ENCODE measurements around the gene AKAP10.
"Not testable (repeated sequence)": the region's sequence is repeated elsewhere in the genome, so short reads cannot be mapped to it uniquely, and the experiment has no call there.

DNA sequence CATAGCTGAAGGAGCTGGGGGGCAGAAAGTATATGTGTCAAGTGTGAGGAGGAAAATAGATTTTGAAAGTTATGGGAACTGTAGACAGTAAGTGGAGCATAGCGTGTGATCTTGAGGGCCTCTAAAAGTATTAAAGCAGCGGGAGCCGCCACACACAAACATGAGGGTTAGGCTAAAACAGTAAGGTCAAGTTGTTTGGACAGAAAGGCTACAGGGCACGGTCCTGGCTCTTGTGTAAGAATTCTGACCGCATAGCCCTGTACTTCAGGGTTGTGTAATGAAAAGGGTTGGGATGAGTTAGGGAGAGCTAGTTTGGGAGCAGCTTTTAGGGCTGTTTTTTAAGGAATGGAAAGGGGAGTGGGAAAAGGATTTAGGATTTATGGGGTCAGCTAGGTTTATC, 87.1 kb downstream of the AKAP10 start:
- TF ChIP-seq, protein P1, sequence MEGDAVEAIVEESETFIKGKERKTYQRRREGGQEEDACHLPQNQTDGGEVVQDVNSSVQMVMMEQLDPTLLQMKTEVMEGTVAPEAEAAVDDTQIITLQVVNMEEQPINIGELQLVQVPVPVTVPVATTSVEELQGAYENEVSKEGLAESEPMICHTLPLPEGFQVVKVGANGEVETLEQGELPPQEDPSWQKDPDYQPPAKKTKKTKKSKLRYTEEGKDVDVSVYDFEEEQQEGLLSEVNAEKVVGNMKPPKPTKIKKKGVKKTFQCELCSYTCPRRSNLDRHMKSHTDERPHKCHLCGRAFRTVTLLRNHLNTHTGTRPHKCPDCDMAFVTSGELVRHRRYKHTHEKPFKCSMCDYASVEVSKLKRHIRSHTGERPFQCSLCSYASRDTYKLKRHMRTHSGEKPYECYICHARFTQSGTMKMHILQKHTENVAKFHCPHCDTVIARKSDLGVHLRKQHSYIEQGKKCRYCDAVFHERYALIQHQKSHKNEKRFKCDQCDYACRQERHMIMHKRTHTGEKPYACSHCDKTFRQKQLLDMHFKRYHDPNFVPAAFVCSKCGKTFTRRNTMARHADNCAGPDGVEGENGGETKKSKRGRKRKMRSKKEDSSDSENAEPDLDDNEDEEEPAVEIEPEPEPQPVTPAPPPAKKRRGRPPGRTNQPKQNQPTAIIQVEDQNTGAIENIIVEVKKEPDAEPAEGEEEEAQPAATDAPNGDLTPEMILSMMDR (conservative IDR thresholded peaks at IDR 0.05; ENCODE audit: low read depth, low read length): not testable (repeated sequence)
- TF ChIP-seq EZH2 (IDR thresholded peaks at IDR 0.05; ENCODE audit: low read length, unreplicated experiment): not testable (repeated sequence)

Measured in PC-3 (cell line).